ENCODE results near the gene SHC4.

Gene SHC4

GRCh38 chr15:48985516-48985915 lies 21.8 kb upstream of the SHC4 start:
- H3K36me3 ChIP-seq, result peaks cover 4 to 30% (median 16%) of the 10 kb centered on the region in 11 experiments; a peak in 16 of 22 replicates
- H3K27ac ChIP-seq, result no peak overlapping the region
- H3K4me2 ChIP-seq, result no peak overlapping the region
- H3K4me3 ChIP-seq, result no peak overlapping the region
- no peaks in the 10 kb centered on the region for H4K20me1 ChIP-seq
- no peaks in the 10 kb centered on the region for H3K4me1 ChIP-seq
- no peak for TF ChIP-seq Cebpa-rat (IDR thresholded peaks at IDR 0.05)
- no peaks in the 10 kb centered on the region for H3K9me3 ChIP-seq (replicated peaks in 1 of 11)
- no peaks in the 10 kb centered on the region for H3K27me3 ChIP-seq
- H3K9ac ChIP-seq, result no peak overlapping the region

GRCh38 chr15:48984811-48985352 lies 21.2 kb upstream of the SHC4 start:
- Histone ChIP-seq H3K9me3 (replicated peaks in 1 of 11) (no peaks in the 10 kb centered on the region), H3K36me3 (peaks cover 0 to 24% (median 10%) of the 10 kb centered on the region in 11 experiments; a peak in 13 of 22 replicates), H3K4me3 (no peak overlapping the region), H3K4me1 (no peaks in the 10 kb centered on the region), H3K27me3 (no peaks in the 10 kb centered on the region), H3K27ac (no peak overlapping the region), H3K4me2 (no peak overlapping the region), H3K9ac (no peak overlapping the region), H4K20me1 (no peaks in the 10 kb centered on the region)
- TF ChIP-seq Cebpa-rat (IDR thresholded peaks at IDR 0.05), result no peak

- Histone ChIP-seq H3K9me3 (replicated peaks in 1 of 11) (no peaks in the 10 kb centered on the region), H3K27ac (no peak overlapping the region), H3K4me3 (no peak overlapping the region), H3K4me2 (no peak overlapping the region), H3K27me3 (no peaks in the 10 kb centered on the region), H3K36me3 (peaks cover 0 to 17% (median 7%) of the 10 kb centered on the region in 11 experiments; a peak in 11 of 22 replicates), H3K4me1 (no peaks in the 10 kb centered on the region), H3K9ac (no peak overlapping the region), H4K20me1 (no peaks in the 10 kb centered on the region)
- no peak for TF ChIP-seq Cebpa-rat (IDR thresholded peaks at IDR 0.05)
These were observed 20.4 kb upstream of the SHC4 start for GRCh38 chr15:48984021-48984710.

- no peak for TF ChIP-seq Cebpa-rat (IDR thresholded peaks at IDR 0.05)
- Histone ChIP-seq H3K4me2 (no peak overlapping the region), H3K4me3 (no peak overlapping the region), H3K27me3 (no peaks in the 10 kb centered on the region), H3K9me3 (replicated peaks in 1 of 11) (no peaks in the 10 kb centered on the region), H3K27ac (no peak overlapping the region), H3K4me1 (no peaks in the 10 kb centered on the region; a peak in 1 of 20 replicates), H3K36me3 (peaks cover 0 to 12% (median 5%) of the 10 kb centered on the region in 11 experiments; a peak in 11 of 22 replicates), H3K9ac (no peak overlapping the region), H4K20me1 (no peaks in the 10 kb centered on the region)
These were observed 19.6 kb upstream of the SHC4 start for GRCh38 chr15:48983300-48983699.

- 0 out of 22 replicates have a peak, but pooled peaks cover 0 to 4% (median 0%) of the 10 kb centered on the region in 11 experiments for H3K9me3 ChIP-seq (replicated peaks in 1 of 11)
- H3K4me3 ChIP-seq, result no peak overlapping the region
- H3K27me3 ChIP-seq, result peaks cover 0 to under 1% (median 0%) of the 10 kb centered on the region in 11 experiments; a peak in 1 of 22 replicates
- H3K27ac ChIP-seq, result no peak overlapping the region
- H4K20me1 ChIP-seq, result no peaks in the 10 kb centered on the region
- no peak for TF ChIP-seq Cebpa-rat (IDR thresholded peaks at IDR 0.05)
- H3K36me3 ChIP-seq, result 0 out of 22 replicates have a peak, but pooled peaks cover 0 to 1% (median 0%) of the 10 kb centered on the region in 11 experiments
- H3K9ac ChIP-seq, result no peak overlapping the region
- no peak overlapping the region for H3K4me2 ChIP-seq
- no peaks in the 10 kb centered on the region; a peak in 1 of 20 replicates for H3K4me1 ChIP-seq
These were observed 18.2 kb upstream of the SHC4 start for GRCh38 chr15:48981941-48982340.

- H3K36me3 ChIP-seq, result no peaks in the 10 kb centered on the region
- no peak for TF ChIP-seq Cebpa-rat (IDR thresholded peaks at IDR 0.05)
- H3K27ac ChIP-seq, result no peak overlapping the region
- no peak overlapping the region for H3K9ac ChIP-seq
- H3K4me1 ChIP-seq, result peaks cover 0 to 10% (median 4%) of the 10 kb centered on the region in 10 experiments; a peak in 10 of 20 replicates
- no peak overlapping the region for H3K4me3 ChIP-seq
- H3K27me3 ChIP-seq, result peaks cover 9 to 23% (median 18%) of the 10 kb centered on the region in 11 experiments; a peak in 21 of 22 replicates
- no peaks in the 10 kb centered on the region for H4K20me1 ChIP-seq
- H3K9me3 ChIP-seq (replicated peaks in 1 of 11), result peaks cover 0 to 9% (median 0%) of the 10 kb centered on the region in 11 experiments; a peak in 1 of 22 replicates
- H3K4me2 ChIP-seq, result no peak overlapping the region
These were observed 14.9 kb upstream of the SHC4 start for GRCh38 chr15:48978638-48979037.

- Histone ChIP-seq H3K4me2 (peak overlapping the region in 10 of 11 experiments; percentile 75 to 95 (median 88); a peak in 20 of 22 replicates), H3K9ac (peak overlapping the region in 4 of 11 experiments; percentile 59 to 70 (median 62); a peak in 3 of 22 replicates), H3K4me1 (peaks cover 0 to 10% (median 4%) of the 10 kb centered on the region in 10 experiments; a peak in 10 of 20 replicates), H3K36me3 (no peaks in the 10 kb centered on the region), H4K20me1 (no peaks in the 10 kb centered on the region), H3K9me3 (replicated peaks in 1 of 11) (peaks cover 0 to 9% (median 0%) of the 10 kb centered on the region in 11 experiments; a peak in 1 of 22 replicates), H3K4me3 (peak overlapping the region in 5 of 10 experiments; percentile 51 to 69 (median 57); a peak in 5 of 20 replicates), H3K27me3 (peaks cover 9 to 23% (median 18%) of the 10 kb centered on the region in 11 experiments; a peak in 21 of 22 replicates), H3K27ac (no peak overlapping the region)
- TF ChIP-seq Cebpa-rat (IDR thresholded peaks at IDR 0.05), result no peak
These were observed 12.8 kb upstream of the SHC4 start for GRCh38 chr15:48976444-48977088.

- H3K4me3 ChIP-seq, result peak overlapping the region; percentile 45 to 69 (median 52); a peak in 19 of 20 replicates
- peak overlapping the region; percentile 26 to 72 (median 64); a peak in 20 of 22 replicates for H3K9ac ChIP-seq
- no peaks in the 10 kb centered on the region for H3K36me3 ChIP-seq
- peaks cover 0 to 10% (median 4%) of the 10 kb centered on the region in 10 experiments; a peak in 10 of 20 replicates for H3K4me1 ChIP-seq
- peaks cover 9 to 23% (median 18%) of the 10 kb centered on the region in 11 experiments; a peak in 21 of 22 replicates for H3K27me3 ChIP-seq
- peaks cover 0 to 9% (median 0%) of the 10 kb centered on the region in 11 experiments; a peak in 1 of 22 replicates for H3K9me3 ChIP-seq (replicated peaks in 1 of 11)
- TF ChIP-seq Cebpa-rat (IDR thresholded peaks at IDR 0.05), result no peak
- peak overlapping the region; percentile 75 to 95 (median 88) for H3K4me2 ChIP-seq
- no peak overlapping the region for H3K27ac ChIP-seq
- H4K20me1 ChIP-seq, result no peaks in the 10 kb centered on the region
These were observed 12.0 kb upstream of the SHC4 start for GRCh38 chr15:48975472-48976419.
